Natural killer cell (primary cell): Measurements from ENCODE around the gene FLNA. TPM values are rescaled to one million over a fixed set of nuclear protein-coding genes. Genes with fewer than 3 reads are reported as not detected.

Experiments
- ATAC-seq, 3 donors: fragments of 150-1000 bp in 2 of 3; fragments of 200-7000 bp in 1 of 3; cut with Tn5 transposase; 1 replicate in 1 of 3; 2 replicates in 2 of 3; pipeline ENCODE4 v1.10.0; 2021; ENCODE audit warnings: mild to moderate bottlenecking in 2 of 3, moderate library complexity in 2 of 3
- DNase-seq, 2 donors: peaks; one replicate each; pipeline versions ENCODE4 v3.0.0 to v3.0.0-alpha.2; 2013 to 2021; ENCODE audit warnings: mixed read lengths in 1 of 2
- H3K27ac ChIP-seq: one replicate; pipeline ENCODE4 v1.5.1; 2013; ENCODE audit warnings: mild to moderate bottlenecking, low read length
- H3K27me3 ChIP-seq: one replicate; pipeline ENCODE4 v1.6.1; 2013; ENCODE audit warnings: low read length; ENCODE audit not compliant: control insufficient read depth, insufficient read depth
- H3K36me3 ChIP-seq: one replicate; pipeline ENCODE4 v1.6.1; 2013; ENCODE audit warnings: low read length; ENCODE audit not compliant: control insufficient read depth, insufficient read depth
- H3K4me1 ChIP-seq: one replicate; pipeline ENCODE4 v1.6.1; 2013; ENCODE audit warnings: low read length; ENCODE audit not compliant: control insufficient read depth, insufficient read depth
- H3K4me3 ChIP-seq: one replicate; pipeline ENCODE4 v1.5.1; 2013; ENCODE audit warnings: low read length
- H3K9me3 ChIP-seq: one replicate; pipeline ENCODE4 v1.6.1; 2013; ENCODE audit warnings: low read length; ENCODE audit not compliant: control insufficient read depth, insufficient read depth
- H3K27ac Mint-ChIP-seq, 2 donors: one replicate each; pipeline ENCODE4 v1.8.0; 2022; ENCODE audit warnings: mild to moderate bottlenecking in 2 of 2, mixed read lengths in 2 of 2, moderate library complexity in 1 of 2
- H3K27me3 Mint-ChIP-seq, 2 donors: one replicate each; pipeline ENCODE4 v1.8.0; 2022; ENCODE audit warnings: low read depth in 2 of 2, mixed read lengths in 2 of 2
- H3K36me3 Mint-ChIP-seq: one replicate; pipeline ENCODE4 v1.8.0; 2022; ENCODE audit warnings: mixed read lengths
- H3K4me1 Mint-ChIP-seq, 2 donors: one replicate each; pipeline ENCODE4 v1.8.0; 2022; ENCODE audit warnings: mixed read lengths in 2 of 2
- H3K4me3 Mint-ChIP-seq: one replicate; pipeline ENCODE4 v1.8.0; 2022; ENCODE audit warnings: mild to moderate bottlenecking, moderate library complexity, mixed read lengths
- H3K9me3 Mint-ChIP-seq, 2 donors: one replicate each; pipeline ENCODE4 v1.8.0; 2022; ENCODE audit warnings: mixed read lengths in 2 of 2
- WGBS: methylation state at CpG from one replicate; pipeline ENCODE4 v1.1.7; 2013; ENCODE audit warnings: missing lambda C conversion rate; ENCODE audit not compliant: insufficient coverage; 5-methylcytosine and 5-hydroxymethylcytosine counted together
- intact Hi-C: fragments of 100-400 bp; cut with micrococcal nuclease; formaldehyde crosslinking; loops from one replicate; pipeline ENCODE4 v1.14.2; 2022
- total RNA-seq, 4 donors: library from RNA; stranded (reverse); fragments of 120-200 nt in 1 of 4; gene quantifications; one replicate each; pipeline versions ENCODE4 v1.2.3 to v1.2.4, GENCODE V29; 2013 to 2022
- TF ChIP-seq, protein P1 (sequence below): fragments of 200-600 bp; IDR thresholded peaks from one replicate; pipeline ENCODE4 v1.8.0; 2022; ENCODE audit warnings: antibody characterized with exemption

Gene FLNA
- total RNA-seq, 3 donors from 2014 or later (not counting 1 experiment from before 2014, with no cell fraction given), result 2,872 to 3,483 (median 2,927) TPM

DNA sequence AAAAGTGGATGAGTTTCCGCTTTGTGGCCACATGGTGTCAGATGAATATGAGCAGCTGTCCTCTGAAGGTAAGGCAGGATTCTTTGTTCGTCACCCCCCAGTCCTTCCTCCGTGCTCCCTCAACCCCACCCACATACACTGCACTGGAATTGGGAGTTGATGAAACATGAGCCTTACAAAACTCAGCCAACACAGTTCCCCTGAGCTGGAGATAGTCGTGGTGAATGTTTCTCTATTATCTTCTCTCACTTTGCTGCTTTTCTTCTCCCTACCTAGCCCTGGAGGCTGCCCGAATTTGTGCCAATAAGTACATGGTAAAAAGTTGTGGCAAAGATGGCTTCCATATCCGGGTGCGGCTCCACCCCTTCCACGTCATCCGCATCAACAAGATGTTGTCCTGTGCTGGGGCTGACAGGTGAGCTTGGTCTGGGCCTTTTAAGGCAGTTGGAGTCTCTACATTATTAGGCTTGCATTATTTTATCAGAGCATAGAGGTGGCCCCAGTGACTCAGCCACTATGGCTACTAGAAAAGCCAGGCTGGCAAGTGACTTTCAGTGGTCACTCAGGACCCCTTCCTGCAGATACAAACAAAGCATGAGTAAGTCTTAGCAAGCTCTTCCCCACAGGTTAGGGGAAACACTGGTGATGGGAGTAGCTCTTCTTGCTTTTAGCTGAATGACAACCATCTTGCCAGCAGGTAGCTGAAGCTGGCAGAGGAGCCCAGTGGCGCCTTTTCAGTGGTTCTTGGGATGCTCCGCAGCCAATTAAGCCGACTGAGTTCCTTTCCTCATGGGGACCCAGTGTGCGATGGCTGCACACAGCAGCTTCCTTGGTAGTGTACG, 25.3 kb upstream of the FLNA start:
- Histone ChIP-seq H3K4me1 (peaks cover 25% of the 10 kb centered on the region), H3K27ac (peak overlapping the region; percentile 99), H3K27me3 (no peaks in the 10 kb centered on the region), H3K4me3 (peak overlapping the region; percentile 95), H3K36me3 (peaks cover 25% of the 10 kb centered on the region), H3K9me3 (no peaks in the 10 kb centered on the region)
- peak overlapping the region; percentile 98 for H3K27ac Mint-ChIP-seq
- TF ChIP-seq, protein P1, sequence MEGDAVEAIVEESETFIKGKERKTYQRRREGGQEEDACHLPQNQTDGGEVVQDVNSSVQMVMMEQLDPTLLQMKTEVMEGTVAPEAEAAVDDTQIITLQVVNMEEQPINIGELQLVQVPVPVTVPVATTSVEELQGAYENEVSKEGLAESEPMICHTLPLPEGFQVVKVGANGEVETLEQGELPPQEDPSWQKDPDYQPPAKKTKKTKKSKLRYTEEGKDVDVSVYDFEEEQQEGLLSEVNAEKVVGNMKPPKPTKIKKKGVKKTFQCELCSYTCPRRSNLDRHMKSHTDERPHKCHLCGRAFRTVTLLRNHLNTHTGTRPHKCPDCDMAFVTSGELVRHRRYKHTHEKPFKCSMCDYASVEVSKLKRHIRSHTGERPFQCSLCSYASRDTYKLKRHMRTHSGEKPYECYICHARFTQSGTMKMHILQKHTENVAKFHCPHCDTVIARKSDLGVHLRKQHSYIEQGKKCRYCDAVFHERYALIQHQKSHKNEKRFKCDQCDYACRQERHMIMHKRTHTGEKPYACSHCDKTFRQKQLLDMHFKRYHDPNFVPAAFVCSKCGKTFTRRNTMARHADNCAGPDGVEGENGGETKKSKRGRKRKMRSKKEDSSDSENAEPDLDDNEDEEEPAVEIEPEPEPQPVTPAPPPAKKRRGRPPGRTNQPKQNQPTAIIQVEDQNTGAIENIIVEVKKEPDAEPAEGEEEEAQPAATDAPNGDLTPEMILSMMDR, result no peak
- WGBS, result 73% methylated on average over 7 of the region's 14 CpGs
- DNase-seq, result peak in 1 of 2 donors; percentile 42
- no peaks in the 10 kb centered on the region for H3K36me3 Mint-ChIP-seq
- H3K4me3 Mint-ChIP-seq, result peak overlapping the region; percentile 96
- peaks cover 14 to 19% of the 10 kb centered on the region in 2 donors for H3K4me1 Mint-ChIP-seq
- peaks cover 0 to 8% of the 10 kb centered on the region in 2 donors for H3K27me3 Mint-ChIP-seq
- intact Hi-C loops, result loop anchor here (5.0 to 10.0 kb wide), 3 partner anchors 43 to 133 kb away; partner anchors contain the start of gene FAM50A
- H3K9me3 Mint-ChIP-seq, result no peaks in the 10 kb centered on the region
- no peak for ATAC-seq

DNA sequence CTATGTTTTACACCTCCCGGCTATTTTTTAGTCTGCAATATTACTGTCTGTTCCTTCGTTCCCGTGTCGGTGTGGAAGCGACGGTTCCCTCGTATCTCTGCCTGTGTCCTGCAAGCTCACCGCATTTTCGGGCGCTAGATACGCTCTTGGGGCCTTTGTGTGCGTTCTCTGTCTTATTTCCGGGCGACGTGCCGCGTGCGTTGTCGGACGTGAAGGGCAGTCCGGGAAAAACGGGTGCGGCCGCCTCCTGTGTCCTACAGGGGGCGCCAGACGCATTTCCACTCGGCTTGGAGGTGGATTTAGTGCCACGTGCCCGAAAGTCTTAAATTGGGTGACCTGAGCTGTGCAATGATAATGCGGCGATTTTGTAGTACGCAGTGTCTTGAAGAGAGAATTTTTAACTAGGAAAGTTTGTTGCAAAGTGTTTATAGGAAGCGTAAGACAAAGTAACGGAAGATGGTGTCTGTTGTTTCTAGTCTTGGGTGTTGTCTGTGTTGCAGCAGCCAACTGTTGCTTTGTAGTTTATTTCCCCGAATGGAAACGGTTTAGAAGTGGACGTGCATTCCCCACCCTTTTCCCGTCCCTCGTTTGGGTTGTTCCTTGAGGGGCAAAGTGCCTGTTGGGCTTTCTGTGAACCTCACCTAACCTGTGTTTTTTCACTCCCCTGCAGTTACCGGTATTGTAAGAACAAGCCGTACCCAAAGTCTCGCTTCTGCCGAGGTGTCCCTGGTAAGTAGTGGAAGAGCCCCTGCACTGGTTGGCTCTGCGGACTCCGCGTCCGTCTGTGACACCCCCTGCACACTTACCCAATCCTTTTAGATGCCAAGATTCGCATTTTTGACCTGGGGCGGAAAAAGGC, 24.5 kb upstream of the FLNA start:
- Histone ChIP-seq H3K36me3 (peaks cover 25% of the 10 kb centered on the region), H3K4me3 (peak overlapping the region; percentile 95), H3K4me1 (peaks cover 25% of the 10 kb centered on the region), H3K9me3 (no peaks in the 10 kb centered on the region), H3K27me3 (no peaks in the 10 kb centered on the region), H3K27ac (peak overlapping the region; percentile 99)
- TF ChIP-seq, protein P1, result peak; percentile 67
- H3K27ac Mint-ChIP-seq, result peak overlapping the region; percentile 98
- under 1% methylated on average over 43 of the region's 49 CpGs for WGBS
- peak overlapping the region; percentile 96 for H3K4me3 Mint-ChIP-seq
- DNase-seq (peak; percentile 75 to 89), ATAC-seq (peak; percentile 36 to 71 (median 43))
- H3K36me3 Mint-ChIP-seq, result no peaks in the 10 kb centered on the region
- intact Hi-C loops, result loop anchor here (5.0 to 10.0 kb wide), 3 partner anchors 43 to 133 kb away; partner anchors contain the start of gene FAM50A
- H3K9me3 Mint-ChIP-seq, result no peaks in the 10 kb centered on the region
- peaks cover 14 to 19% of the 10 kb centered on the region in 2 donors for H3K4me1 Mint-ChIP-seq
- H3K27me3 Mint-ChIP-seq, result peaks cover 0 to 8% of the 10 kb centered on the region in 2 donors

DNA sequence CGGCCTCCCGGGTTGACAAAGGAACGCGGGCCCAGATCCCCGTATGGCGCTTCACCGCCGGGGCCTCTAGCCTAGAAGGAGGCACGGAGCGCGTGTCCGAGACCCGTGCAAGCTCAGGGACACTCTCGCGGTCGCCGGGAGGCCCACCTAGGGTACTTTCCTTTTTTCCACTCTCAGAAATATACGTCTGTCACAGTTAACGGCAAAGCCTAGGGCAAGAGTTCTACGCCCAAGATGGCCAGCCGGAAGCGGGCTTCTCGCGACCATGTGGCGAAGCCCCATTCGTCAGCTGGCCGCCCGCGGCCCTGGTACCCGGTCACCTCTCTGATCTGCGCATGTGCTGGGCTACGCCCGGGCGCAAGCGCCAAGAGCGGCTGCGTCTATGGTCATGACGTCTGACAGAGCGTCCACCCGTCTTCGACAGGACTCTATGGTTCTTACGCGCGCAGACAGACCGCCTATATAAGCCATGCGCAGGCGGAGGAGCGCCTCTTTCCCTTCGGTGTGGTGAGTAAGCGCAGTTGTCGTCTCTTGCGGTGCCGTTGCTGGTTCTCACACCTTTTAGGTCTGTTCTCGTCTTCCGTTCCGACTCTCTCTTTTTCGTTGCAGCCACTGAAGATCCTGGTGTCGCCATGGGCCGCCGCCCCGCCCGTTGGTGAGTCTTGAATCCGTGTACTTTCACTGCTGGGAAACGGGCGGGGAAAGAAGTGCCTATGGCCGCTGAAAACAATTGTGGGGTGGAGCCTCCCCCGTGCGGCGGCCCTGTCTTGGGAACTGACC, 23.6 kb upstream of the FLNA start, which contains the start of gene RPL10:
Gene RPL10 (plus strand): TSS at position 490 of the 780 bp plus-strand sequence. CDS start 143 bp downstream, at position 633.
- no peaks in the 10 kb centered on the region for H3K9me3 ChIP-seq
- Mint-ChIP-seq H3K27me3 (peaks cover 0 to 8% of the 10 kb centered on the region in 2 donors), H3K27ac (peak within 1 kb of the TSS; percentile 98), H3K4me3 (peak within 1 kb of the TSS; percentile 96), H3K36me3 (no peaks in the 10 kb centered on the region), H3K4me1 (peaks cover 14 to 19% of the 10 kb centered on the region in 2 donors), H3K9me3 (no peaks in the 10 kb centered on the region)
- TF ChIP-seq, protein P1, result no peak
- peak within 1 kb of the TSS; percentile 95 for H3K4me3 ChIP-seq
- intact Hi-C loops, result loop anchor here (5.0 to 10.0 kb wide), 3 partner anchors 44 to 134 kb away; partner anchors contain the start of gene FAM50A
- H3K27ac ChIP-seq, result peak within 1 kb of the TSS; percentile 99
- peaks cover 25% of the 10 kb centered on the region for H3K4me1 ChIP-seq
- under 1% methylated on average over 69 of the region's 69 CpGs for WGBS
- no peaks in the 10 kb centered on the region for H3K27me3 ChIP-seq
- peaks cover 25% of the 10 kb centered on the region for H3K36me3 ChIP-seq
- DNase-seq (peak; percentile 83 to 95), ATAC-seq (peak; percentile 78 to 91 (median 79))
